HEK293 (cell line): ENCODE results near the gene SNTB2.
A peak's percentile ranks its signal among the peaks of the same experiment; 100 is the strongest.

Experiments used
- GLI2 ChIP-seq: fragments of 450-650 bp; formaldehyde crosslinking; IDR thresholded peaks from 2 replicates; pipeline ENCODE4; 2017; ENCODE audit warnings: missing biosample characterization, missing genetic modification characterization, low read depth, borderline replicate concordance
- GLI4 ChIP-seq: fragments of 450-650 bp; formaldehyde crosslinking; IDR thresholded peaks from 2 replicates; pipeline ENCODE4 v1.5.1; 2016; ENCODE audit warnings: missing biosample characterization, missing genetic modification characterization
- KLF8 ChIP-seq: fragments of 450-650 bp; formaldehyde crosslinking; IDR thresholded peaks from 2 replicates; pipeline ENCODE4 v1.5.1; 2016; ENCODE audit warnings: missing biosample characterization, missing genetic modification characterization
- PRDM6 ChIP-seq: fragments of 450-650 bp; formaldehyde crosslinking; IDR thresholded peaks from 2 replicates; pipeline ENCODE4 v1.5.1; 2017; ENCODE audit warnings: missing biosample characterization, missing genetic modification characterization
- REPIN1 ChIP-seq: fragments of 450-650 bp; formaldehyde crosslinking; IDR thresholded peaks from 2 replicates; pipeline ENCODE4 v1.5.1; 2017; ENCODE audit warnings: missing biosample characterization, missing genetic modification characterization, low read depth
- REST ChIP-seq: fragments of 450-650 bp; formaldehyde crosslinking; IDR thresholded peaks from 2 replicates; pipeline ENCODE4 v1.5.1; 2016; ENCODE audit warnings: missing biosample characterization, missing genetic modification characterization
- ZBTB11 ChIP-seq: fragments of 450-650 bp; formaldehyde crosslinking; conservative IDR thresholded peaks from 2 replicates; pipeline ENCODE4 v1.5.1; 2016; ENCODE audit warnings: low read depth, missing biosample characterization, missing genetic modification characterization
- ZBTB20 ChIP-seq: fragments of 450-650 bp; formaldehyde crosslinking; IDR thresholded peaks from 2 replicates; pipeline ENCODE4 v1.5.1; 2016; ENCODE audit warnings: missing biosample characterization, missing genetic modification characterization
- ZBTB26 ChIP-seq: fragments of 450-650 bp; formaldehyde crosslinking; optimal IDR thresholded peaks from 2 replicates; pipeline ENCODE3; 2016; ENCODE audit warnings: missing biosample characterization, mild to moderate bottlenecking, missing genetic modification characterization
- ZBTB44 ChIP-seq: fragments of 450-650 bp; IDR thresholded peaks from 2 replicates; pipeline ENCODE4 v1.5.1; 2018; ENCODE audit warnings: missing biosample characterization, mild to moderate bottlenecking, missing genetic modification characterization
- ZFP41 ChIP-seq: fragments of 450-650 bp; formaldehyde crosslinking; IDR thresholded peaks from 2 replicates; pipeline ENCODE4 v1.5.1; 2016; ENCODE audit warnings: missing biosample characterization, missing genetic modification characterization, borderline replicate concordance
- ZFP69B ChIP-seq: fragments of 450-650 bp; formaldehyde crosslinking; IDR thresholded peaks from 2 replicates; pipeline ENCODE4 v1.5.1; 2016; ENCODE audit warnings: missing biosample characterization, missing genetic modification characterization
- ZNF138 ChIP-seq: fragments of 450-650 bp; formaldehyde crosslinking; IDR thresholded peaks from 2 replicates; pipeline ENCODE4 v1.5.1; 2016; ENCODE audit warnings: missing biosample characterization, missing genetic modification characterization, borderline replicate concordance
- ZNF16 ChIP-seq: fragments of 450-650 bp; formaldehyde crosslinking; IDR thresholded peaks from 2 replicates; pipeline ENCODE4 v1.5.1; 2016; ENCODE audit warnings: low read depth, missing biosample characterization, missing genetic modification characterization
- ZNF416 ChIP-seq: fragments of 450-650 bp; formaldehyde crosslinking; IDR thresholded peaks from 2 replicates; pipeline ENCODE4 v1.5.1; 2016; ENCODE audit warnings: missing biosample characterization, missing genetic modification characterization
- ZNF48 ChIP-seq: fragments of 450-650 bp; formaldehyde crosslinking; IDR thresholded peaks from 2 replicates; pipeline ENCODE4 v1.5.1; 2016; ENCODE audit warnings: missing biosample characterization, missing genetic modification characterization
- ZNF501 ChIP-seq: fragments of 450-650 bp; formaldehyde crosslinking; IDR thresholded peaks from 2 replicates; pipeline ENCODE4 v1.5.1; 2016; ENCODE audit warnings: missing biosample characterization, missing genetic modification characterization
- ZNF521 ChIP-seq: fragments of 450-650 bp; formaldehyde crosslinking; IDR thresholded peaks from 2 replicates; pipeline ENCODE4 v1.5.1; 2017; ENCODE audit warnings: missing biosample characterization, mild to moderate bottlenecking, missing genetic modification characterization
- ZNF571 ChIP-seq: fragments of 450-650 bp; formaldehyde crosslinking; IDR thresholded peaks from 2 replicates; pipeline ENCODE4 v1.5.0; 2017; ENCODE audit warnings: missing biosample characterization, missing genetic modification characterization
- ZNF585B ChIP-seq: fragments of 450-650 bp; formaldehyde crosslinking; IDR thresholded peaks from 2 replicates; pipeline ENCODE4 v1.5.1; 2016; ENCODE audit warnings: missing biosample characterization, missing genetic modification characterization
- ZNF596 ChIP-seq: fragments of 450-650 bp; IDR thresholded peaks from 2 replicates; pipeline ENCODE4 v1.5.0; 2018; ENCODE audit warnings: missing biosample characterization, mild to moderate bottlenecking, missing genetic modification characterization, moderate library complexity
- ZNF626 ChIP-seq: fragments of 450-650 bp; sonication (Bioruptor Pico); formaldehyde crosslinking; IDR thresholded peaks from 2 replicates; pipeline ENCODE4 v1.5.1; 2018; ENCODE audit warnings: missing biosample characterization, missing genetic modification characterization, inconsistent platforms
- ZNF664 ChIP-seq: fragments of 450-650 bp; formaldehyde crosslinking; IDR thresholded peaks from 2 replicates; pipeline ENCODE4 v1.5.1; 2016; ENCODE audit warnings: missing biosample characterization, missing genetic modification characterization
- ZNF677 ChIP-seq: fragments of 450-650 bp; IDR thresholded peaks from 2 replicates; pipeline ENCODE4 v1.5.0; 2018; ENCODE audit warnings: missing biosample characterization, mild to moderate bottlenecking, missing genetic modification characterization, moderate library complexity
- ZNF692 ChIP-seq: fragments of 450-650 bp; formaldehyde crosslinking; IDR thresholded peaks from 2 replicates; pipeline ENCODE4 v1.5.1; 2016; ENCODE audit warnings: missing biosample characterization, missing genetic modification characterization
- ZNF830 ChIP-seq: fragments of 450-650 bp; IDR thresholded peaks from 2 replicates; pipeline ENCODE4 v1.5.0; 2018; ENCODE audit warnings: missing biosample characterization, missing genetic modification characterization, low read depth, mild to moderate bottlenecking, moderate library complexity
- ZNF843 ChIP-seq: fragments of 450-650 bp; formaldehyde crosslinking; IDR thresholded peaks from 2 replicates; pipeline ENCODE4 v1.5.1; 2016; ENCODE audit warnings: missing biosample characterization, missing genetic modification characterization

Gene SNTB2

GRCh38 chr16:69186642-69187445 lies at the start of gene SNTB2 (continued):
- TF ChIP-seq ZNF664 (tag by site-specific recombination) = no peak
- no peak for TF ChIP-seq ZFP69B
- no peak for TF ChIP-seq ZNF596 (tag by site-specific recombination)
- TF ChIP-seq ZNF571 (tag by site-specific recombination) = no peak
- TF ChIP-seq ZNF138 (tag by site-specific recombination) = no peak
- no peak for TF ChIP-seq ZNF501 (tag by site-specific recombination)
- TF ChIP-seq KLF8 (tag by site-specific recombination) = peak; percentile 71
- TF ChIP-seq ZNF585B (tag by site-specific recombination) = no peak
- TF ChIP-seq ZBTB11 (tag by site-specific recombination) = peak; percentile 88
- TF ChIP-seq ZNF48 (tag by site-specific recombination) = no peak
- no peak for TF ChIP-seq ZNF521 (tag by site-specific recombination)
- no peak for TF ChIP-seq PRDM6
- no peak for TF ChIP-seq REST
- no peak for TF ChIP-seq ZNF830 (tag by site-specific recombination)
- no peak for TF ChIP-seq GLI4 (tag by site-specific recombination)
- TF ChIP-seq ZNF677 (tag by site-specific recombination) = 0 out of 2 replicates have a peak, but pooled peaks have one; percentile 41
- peak; percentile 73 for TF ChIP-seq ZBTB20
- no peak for TF ChIP-seq ZNF626
- TF ChIP-seq ZNF692 (tag by site-specific recombination) = peak; percentile 65; the same call in 1 of the 2 replicates
- no peak for TF ChIP-seq ZBTB44 (tag by site-specific recombination)
- no peak for TF ChIP-seq ZNF843 (tag by site-specific recombination)
- no peak for TF ChIP-seq GLI2 (tag by site-specific recombination)
- TF ChIP-seq ZFP41 = no peak
- TF ChIP-seq ZBTB26 = peak; percentile 54
- no peak for TF ChIP-seq ZNF416 (tag by site-specific recombination)
- no peak for TF ChIP-seq REPIN1
- TF ChIP-seq ZNF16 (tag by site-specific recombination) = no peak
